ENCODE results near the gene DCAF8.

DCAF8 gene

DNA sequence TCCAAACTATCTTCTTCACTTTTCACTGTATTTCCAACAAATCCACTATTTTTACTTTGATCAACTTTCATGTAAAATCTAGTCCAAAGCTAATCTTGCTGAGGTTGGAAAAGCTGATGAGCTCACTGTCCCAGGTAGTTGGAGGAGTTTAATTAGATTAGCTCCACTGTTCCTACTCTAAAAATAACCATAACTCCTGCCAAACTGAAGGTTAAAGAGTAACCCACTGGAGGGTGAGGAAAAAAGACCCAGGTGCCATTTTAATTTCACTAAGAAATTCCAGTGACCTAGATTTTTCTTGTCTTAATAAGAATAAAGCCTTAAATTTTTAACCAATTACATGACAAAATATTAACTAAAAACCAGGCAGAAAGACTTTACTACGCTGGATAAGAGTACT lies 15.3 kb downstream of the DCAF8 start:
- Mint-ChIP-seq H3K4me1 (peaks cover 8% of the 10 kb centered on the region), H3K27ac (no peak overlapping the region), H3K4me3 (no peak overlapping the region), H3K36me3 (peaks cover 44% of the 10 kb centered on the region), H3K9me3 (no peaks in the 10 kb centered on the region)
- DNase-seq (ENCODE audit: low spot score in 2 of 2) (no peak), ATAC-seq (no peak)

DNA sequence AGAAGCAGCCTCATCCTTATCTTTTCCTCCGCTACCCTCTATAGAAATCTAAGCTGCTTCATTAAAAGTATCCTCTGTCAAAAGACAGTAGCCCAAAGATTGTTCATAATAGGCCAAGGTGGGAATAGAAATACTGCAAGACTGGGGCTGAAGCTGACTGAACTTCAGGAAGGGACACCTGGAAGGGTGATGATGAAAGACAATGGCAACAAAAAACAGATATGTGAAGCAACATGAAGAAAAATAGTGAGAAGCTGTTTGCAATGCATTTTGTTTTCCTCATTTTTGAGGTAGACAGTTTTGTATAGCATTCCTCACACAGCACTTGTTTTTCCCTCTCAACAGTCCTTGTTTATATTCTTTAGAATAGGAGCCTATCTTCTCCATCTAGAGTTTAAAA lies 16.9 kb downstream of the DCAF8 start:
- peaks cover 30% of the 10 kb centered on the region for H3K36me3 Mint-ChIP-seq
- no peak for ATAC-seq
- H3K27ac Mint-ChIP-seq = peak overlapping the region; percentile 1
- H3K4me1 Mint-ChIP-seq = peaks cover 4% of the 10 kb centered on the region
- no peaks in the 10 kb centered on the region for H3K9me3 Mint-ChIP-seq
- DNase-seq (ENCODE audit: low spot score in 2 of 2) = no peak
- H3K4me3 Mint-ChIP-seq = no peak overlapping the region

DNA sequence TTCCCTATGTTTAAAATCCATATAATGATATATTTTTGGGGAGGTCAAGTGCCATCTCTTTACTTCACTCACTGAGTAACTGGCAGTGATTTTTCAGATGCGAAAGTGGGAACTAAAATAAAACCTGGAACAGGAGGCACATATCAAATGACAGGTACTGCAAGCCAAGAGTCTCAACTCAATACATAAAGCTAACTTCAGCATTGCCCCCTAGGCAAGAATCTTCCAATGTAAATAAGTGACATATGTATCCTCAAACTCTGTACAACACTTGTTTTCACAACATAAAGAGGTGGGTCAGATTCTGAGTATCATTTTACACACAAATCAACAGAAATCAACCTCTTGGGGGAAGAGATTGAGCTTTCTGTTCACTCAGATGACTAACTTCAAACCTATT lies 18.1 kb downstream of the DCAF8 start:
- peaks cover 22% of the 10 kb centered on the region for H3K36me3 Mint-ChIP-seq
- peaks cover 10% of the 10 kb centered on the region for H3K4me1 Mint-ChIP-seq
- H3K27ac Mint-ChIP-seq = no peak overlapping the region
- DNase-seq (ENCODE audit: low spot score in 2 of 2) = no peak
- ATAC-seq = no peak
- H3K9me3 Mint-ChIP-seq = no peaks in the 10 kb centered on the region
- H3K4me3 Mint-ChIP-seq = no peak overlapping the region

DNA sequence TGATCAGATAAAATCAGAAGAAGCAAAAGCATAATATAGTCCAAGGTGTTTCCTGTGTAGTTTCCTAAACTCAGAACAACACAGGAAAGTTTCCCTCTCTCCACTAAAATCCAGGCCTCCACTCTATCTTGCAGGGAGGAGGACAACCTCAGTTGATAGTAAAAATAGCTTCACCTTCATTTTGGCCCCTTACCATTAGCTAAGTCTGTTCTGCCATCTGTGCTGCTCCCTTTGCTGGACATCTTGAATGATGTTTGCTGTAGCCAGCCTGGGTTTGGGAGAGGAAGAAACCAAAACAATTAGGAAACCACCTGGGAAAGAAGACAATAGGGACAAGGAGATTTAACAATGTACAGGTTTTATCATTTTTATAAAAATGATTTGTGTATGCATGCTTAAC lies 18.6 kb downstream of the DCAF8 start:
- H3K4me1 Mint-ChIP-seq = peaks cover 10% of the 10 kb centered on the region
- ATAC-seq = no peak
- no peak for DNase-seq (ENCODE audit: low spot score in 2 of 2)
- no peak overlapping the region for H3K4me3 Mint-ChIP-seq
- no peaks in the 10 kb centered on the region for H3K9me3 Mint-ChIP-seq
- peak overlapping the region; percentile 33 for H3K27ac Mint-ChIP-seq
- H3K36me3 Mint-ChIP-seq = peaks cover 22% of the 10 kb centered on the region

DNA sequence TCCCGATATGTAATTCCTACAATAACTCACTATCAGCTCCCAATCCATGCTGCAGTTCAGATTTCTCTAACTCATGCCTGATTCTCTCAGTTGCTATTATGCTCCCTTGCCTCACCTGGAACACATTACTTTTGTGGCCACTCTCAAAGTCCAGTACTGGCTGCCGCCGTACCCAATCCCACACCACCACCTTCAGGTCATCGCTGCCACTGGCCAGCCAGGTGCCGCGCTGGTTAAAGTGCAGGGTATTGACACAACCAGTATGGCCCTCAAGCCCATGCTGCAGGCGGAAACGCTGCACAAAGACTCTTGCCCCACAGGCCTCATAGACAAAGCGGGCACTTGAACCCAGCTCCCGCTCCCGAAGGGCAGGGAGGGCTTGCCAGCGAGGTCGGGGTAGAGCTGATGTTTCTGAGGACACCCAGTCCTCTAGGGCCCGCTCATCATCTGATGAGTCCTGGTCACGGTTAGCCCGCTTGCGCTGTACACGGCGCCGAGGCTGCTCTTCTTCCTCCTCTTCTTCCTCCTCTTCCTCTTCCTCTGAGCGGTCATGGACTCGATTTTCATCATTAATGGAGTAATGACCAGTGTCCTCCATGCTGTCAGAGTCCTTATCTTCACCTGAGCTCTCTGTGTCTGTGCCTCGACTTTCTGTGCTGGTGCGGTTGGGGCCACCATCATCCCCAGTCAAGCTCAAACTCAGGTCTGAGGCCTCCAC lies 22.6 kb downstream of the DCAF8 start:
- no peak overlapping the region for H3K4me3 Mint-ChIP-seq
- peaks cover 15% of the 10 kb centered on the region for H3K4me1 Mint-ChIP-seq
- H3K9me3 Mint-ChIP-seq = no peaks in the 10 kb centered on the region
- DNase-seq (ENCODE audit: low spot score in 2 of 2) (no peak), ATAC-seq (no peak)
- H3K36me3 Mint-ChIP-seq = no peaks in the 10 kb centered on the region
- H3K27ac Mint-ChIP-seq = no peak overlapping the region

DNA sequence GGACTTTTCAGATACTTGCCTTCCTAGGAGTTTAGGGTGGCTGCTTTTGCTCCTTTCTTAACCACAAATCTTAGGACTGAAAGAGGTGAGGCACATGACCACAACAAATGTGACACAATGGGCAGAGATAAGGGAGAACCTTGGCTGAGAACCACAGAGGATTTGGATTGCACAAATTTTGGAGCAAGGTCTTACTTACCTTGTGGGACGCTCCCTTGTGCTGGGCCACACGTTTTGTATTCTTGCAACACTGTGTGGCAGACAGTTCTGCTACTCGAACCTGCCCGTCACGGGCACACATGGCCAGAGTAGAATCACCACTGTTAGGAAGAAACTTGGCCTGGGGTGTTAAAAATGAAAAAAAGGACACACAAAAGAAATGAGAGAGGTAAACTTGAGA lies 23.9 kb downstream of the DCAF8 start:
- ATAC-seq = no peak

DNA sequence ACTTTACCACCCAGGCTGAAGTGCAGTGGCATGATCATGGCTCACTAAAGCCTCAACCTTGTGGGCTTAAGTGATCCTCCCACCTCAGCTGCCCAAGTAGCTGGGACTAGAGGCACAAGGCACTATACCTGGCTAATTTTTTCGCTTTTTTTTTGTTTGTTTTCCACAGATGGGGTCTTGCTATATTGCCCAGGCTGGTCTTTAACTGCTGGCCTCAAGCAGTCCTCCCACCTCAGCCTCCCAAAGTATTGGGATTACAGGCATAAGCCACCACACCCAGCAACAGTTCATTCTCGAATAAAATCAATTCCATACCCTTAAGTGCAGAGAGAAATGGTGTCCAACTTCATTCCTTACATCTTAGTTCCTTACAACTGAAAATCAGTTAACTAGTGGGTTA lies 24.8 kb downstream of the DCAF8 start:
- no peak for ATAC-seq
- Mint-ChIP-seq H3K4me1 (peaks cover 24% of the 10 kb centered on the region), H3K36me3 (no peaks in the 10 kb centered on the region), H3K9me3 (no peaks in the 10 kb centered on the region), H3K4me3 (no peak overlapping the region), H3K27ac (peak overlapping the region; percentile 6)
- no peak for DNase-seq (ENCODE audit: low spot score in 2 of 2)

More for the DNA sequence above, 23.9 kb downstream of the DCAF8 start:
- H3K4me1 Mint-ChIP-seq = peaks cover 27% of the 10 kb centered on the region
- H3K27ac Mint-ChIP-seq = no peak overlapping the region
- H3K9me3 Mint-ChIP-seq = no peaks in the 10 kb centered on the region
- no peak overlapping the region for H3K4me3 Mint-ChIP-seq
- DNase-seq (ENCODE audit: low spot score in 2 of 2) = no peak
- H3K36me3 Mint-ChIP-seq = no peaks in the 10 kb centered on the region

DNA sequence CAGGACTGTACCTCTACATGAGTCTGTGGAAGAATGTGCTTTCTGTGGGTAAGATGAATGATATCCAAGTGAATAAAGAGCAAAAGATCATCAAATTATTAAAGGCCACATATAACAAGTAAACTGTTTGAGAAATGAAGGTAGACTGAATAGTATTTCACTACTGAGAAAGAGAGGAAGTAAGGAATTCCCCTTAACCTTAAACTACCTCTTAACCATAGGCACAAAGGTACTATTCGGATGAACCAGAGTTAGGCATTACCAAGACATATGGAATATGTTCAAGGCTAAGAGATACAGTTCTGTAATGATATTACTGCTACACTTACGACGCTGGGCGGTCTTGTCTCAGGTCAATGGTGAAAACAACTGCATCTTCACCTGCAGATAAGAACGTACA lies 25.5 kb downstream of the DCAF8 start:
- H3K4me1 Mint-ChIP-seq = peaks cover 24% of the 10 kb centered on the region
- H3K4me3 Mint-ChIP-seq = no peak overlapping the region
- H3K27ac Mint-ChIP-seq = peak overlapping the region; percentile 6
- DNase-seq (ENCODE audit: low spot score in 2 of 2) (no peak), ATAC-seq (no peak)
- H3K9me3 Mint-ChIP-seq = no peaks in the 10 kb centered on the region
- no peaks in the 10 kb centered on the region for H3K36me3 Mint-ChIP-seq

DNA sequence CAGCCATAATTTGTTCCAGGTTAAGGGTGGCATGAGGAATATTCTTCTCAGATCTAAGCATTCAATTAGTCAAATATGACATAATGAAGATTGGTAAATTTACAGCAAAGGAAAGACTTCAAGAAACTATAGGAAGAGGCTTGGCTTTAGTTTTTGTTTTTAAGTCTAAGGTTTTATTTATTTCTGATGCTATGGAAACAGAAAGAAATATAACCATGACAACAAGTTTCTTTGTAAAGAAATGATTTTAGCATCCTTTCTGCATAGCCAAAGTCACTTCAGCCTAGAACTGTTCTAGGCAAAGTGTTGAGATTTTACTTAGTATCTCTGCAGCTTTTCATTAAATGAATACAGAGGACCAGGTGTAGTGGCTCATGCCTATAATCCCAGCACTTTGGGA lies 29.4 kb downstream of the DCAF8 start:
- peaks cover 13% of the 10 kb centered on the region for H3K4me1 Mint-ChIP-seq
- H3K4me3 Mint-ChIP-seq = no peak overlapping the region
- no peak for DNase-seq (ENCODE audit: low spot score in 2 of 2)
- ATAC-seq = no peak
- no peaks in the 10 kb centered on the region for H3K36me3 Mint-ChIP-seq
- peak overlapping the region; percentile 56 for H3K27ac Mint-ChIP-seq
- H3K9me3 Mint-ChIP-seq = no peaks in the 10 kb centered on the region

DNA sequence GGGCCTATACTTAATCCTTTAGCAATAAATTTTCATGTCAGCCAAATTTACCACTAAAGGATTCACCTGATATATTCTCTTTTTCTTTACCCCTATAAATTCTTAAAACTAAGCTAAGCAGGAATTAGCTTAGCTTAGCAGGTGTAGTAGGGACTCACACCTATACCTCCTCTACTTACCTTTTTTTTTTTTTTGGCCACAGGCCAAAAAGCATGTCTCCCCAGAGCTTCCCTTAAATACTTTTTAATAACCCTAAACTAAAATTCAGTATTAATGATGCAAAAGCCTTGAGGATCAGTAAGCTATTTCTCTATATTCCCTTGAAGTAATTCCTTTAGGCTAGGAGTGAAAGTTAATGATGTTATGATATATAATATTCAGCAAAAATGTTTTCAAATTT lies 33.9 kb downstream of the DCAF8 start:
- H3K4me3 Mint-ChIP-seq = no peak overlapping the region
- H3K27ac Mint-ChIP-seq = peak overlapping the region; percentile 54
- no peaks in the 10 kb centered on the region for H3K9me3 Mint-ChIP-seq
- no peak for ATAC-seq
- DNase-seq (ENCODE audit: low spot score in 2 of 2) = no peak
- H3K4me1 Mint-ChIP-seq = peaks cover 2% of the 10 kb centered on the region
- H3K36me3 Mint-ChIP-seq = no peaks in the 10 kb centered on the region

DNA sequence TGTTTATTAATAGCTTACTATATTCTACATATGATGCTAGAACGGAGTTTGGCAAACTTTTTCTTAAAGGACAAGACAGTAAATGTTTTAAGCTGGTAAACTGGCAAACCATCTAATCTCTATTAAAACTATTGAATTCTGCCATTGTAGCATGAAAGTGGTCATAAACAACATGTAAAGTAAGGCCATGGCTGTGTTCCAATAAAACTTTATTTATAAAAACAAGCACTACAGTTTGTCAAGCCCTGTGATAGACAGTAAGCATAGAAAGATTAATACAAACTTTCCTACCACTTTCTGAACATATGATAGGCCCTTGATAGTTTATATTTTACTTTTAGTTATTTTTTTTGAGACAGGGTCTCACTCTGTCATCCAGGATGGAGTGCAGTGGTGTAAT lies 34.8 kb downstream of the DCAF8 start:
- ATAC-seq = no peak
- Mint-ChIP-seq H3K9me3 (no peaks in the 10 kb centered on the region), H3K27ac (no peak overlapping the region), H3K4me3 (no peak overlapping the region), H3K36me3 (no peaks in the 10 kb centered on the region), H3K4me1 (no peaks in the 10 kb centered on the region)
- no peak for DNase-seq (ENCODE audit: low spot score in 2 of 2)

DNA sequence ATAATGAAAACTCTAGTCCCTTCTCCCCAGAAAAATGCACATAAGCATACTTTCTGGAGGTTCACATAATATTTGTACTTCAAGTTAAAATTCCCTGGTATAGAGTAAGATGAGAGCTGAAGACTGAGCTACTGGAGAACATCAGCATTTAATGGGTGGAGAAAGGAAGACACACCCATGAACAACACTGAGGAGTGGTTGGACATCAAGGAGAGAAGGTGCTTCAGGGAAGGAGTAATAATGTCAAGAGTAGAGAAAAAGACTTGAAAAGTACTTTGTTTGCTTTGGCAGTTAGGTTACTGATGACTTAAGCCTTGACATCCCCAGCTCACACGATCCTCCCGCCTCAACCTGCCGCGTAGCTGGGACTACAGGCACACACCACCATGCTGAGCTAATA lies 35.3 kb downstream of the DCAF8 start:
- H3K36me3 Mint-ChIP-seq = no peaks in the 10 kb centered on the region
- H3K4me3 Mint-ChIP-seq = no peak overlapping the region
- no peaks in the 10 kb centered on the region for H3K9me3 Mint-ChIP-seq
- no peak for ATAC-seq
- H3K4me1 Mint-ChIP-seq = no peaks in the 10 kb centered on the region
- no peak overlapping the region for H3K27ac Mint-ChIP-seq
- no peak for DNase-seq (ENCODE audit: low spot score in 2 of 2)

DNA sequence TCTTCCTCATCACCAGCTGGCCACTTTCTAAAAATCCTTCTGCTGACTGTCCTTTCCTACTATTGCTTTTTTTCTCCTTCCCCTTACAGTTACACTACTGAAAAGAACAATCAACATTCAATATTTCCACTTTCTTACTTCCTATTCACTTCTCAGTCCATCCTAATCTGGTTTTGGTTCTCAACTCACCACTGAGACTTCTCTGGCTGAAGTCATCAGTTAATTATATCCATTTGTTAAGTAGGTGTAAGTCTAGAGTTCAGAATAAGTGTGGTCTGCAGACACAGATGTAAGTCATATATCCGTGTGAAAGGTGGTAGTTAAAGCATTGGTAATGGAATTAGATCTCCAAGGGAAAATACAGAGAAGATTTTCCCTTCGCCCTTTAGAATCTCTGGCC lies 35.7 kb downstream of the DCAF8 start:
- H3K27ac Mint-ChIP-seq = no peak overlapping the region
- H3K9me3 Mint-ChIP-seq = no peaks in the 10 kb centered on the region
- DNase-seq (ENCODE audit: low spot score in 2 of 2) (no peak), ATAC-seq (no peak)
- H3K4me1 Mint-ChIP-seq = no peaks in the 10 kb centered on the region
- H3K4me3 Mint-ChIP-seq = no peak overlapping the region
- no peaks in the 10 kb centered on the region for H3K36me3 Mint-ChIP-seq

DNA sequence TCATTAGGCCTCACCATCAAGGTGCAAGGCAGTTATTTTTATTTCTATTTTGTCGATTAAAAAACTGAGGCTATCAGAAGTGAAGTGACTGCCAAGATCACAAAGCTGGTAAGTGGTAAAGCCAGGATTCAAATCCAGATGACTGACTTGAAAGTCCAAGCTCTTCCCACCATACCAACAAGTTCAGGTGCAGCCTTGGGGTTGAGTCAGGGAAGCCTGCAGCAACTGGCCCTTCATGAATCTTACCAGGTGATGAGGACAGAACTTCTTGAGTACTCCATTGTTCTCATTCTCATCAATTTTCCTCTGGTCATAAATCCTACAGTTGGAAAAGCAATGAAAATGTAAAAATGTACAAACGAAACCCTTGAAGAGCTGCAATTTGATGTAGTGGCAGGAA lies 37.0 kb downstream of the DCAF8 start:
- H3K9me3 Mint-ChIP-seq = no peaks in the 10 kb centered on the region
- no peak overlapping the region for H3K27ac Mint-ChIP-seq
- ATAC-seq (no peak), DNase-seq (ENCODE audit: low spot score in 2 of 2) (no peak)
- no peaks in the 10 kb centered on the region for H3K36me3 Mint-ChIP-seq
- no peaks in the 10 kb centered on the region for H3K4me1 Mint-ChIP-seq
- H3K4me3 Mint-ChIP-seq = no peak overlapping the region

DNA sequence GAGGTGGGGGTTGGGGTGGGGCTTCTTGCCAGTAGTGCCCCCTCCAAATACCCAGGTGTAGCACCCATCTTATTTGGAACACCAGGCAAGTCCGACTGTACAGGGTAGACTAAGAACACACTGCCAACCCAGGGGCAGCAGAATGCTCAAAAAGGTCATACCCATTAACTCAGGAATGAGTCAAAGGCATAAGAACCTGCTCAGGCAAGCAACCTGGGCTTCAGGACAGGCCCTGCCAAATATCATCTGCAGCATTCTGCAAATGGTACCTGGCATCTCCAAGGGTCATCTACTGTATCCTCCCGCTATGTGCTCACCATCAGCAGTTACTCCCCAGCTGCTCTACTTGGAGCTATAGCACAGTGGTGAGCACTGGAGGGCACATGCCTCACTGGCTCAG lies 37.7 kb downstream of the DCAF8 start:
- no peak overlapping the region for H3K4me3 Mint-ChIP-seq
- H3K27ac Mint-ChIP-seq = peak overlapping the region; percentile 23
- no peaks in the 10 kb centered on the region for H3K36me3 Mint-ChIP-seq
- ATAC-seq = no peak
- H3K9me3 Mint-ChIP-seq = no peaks in the 10 kb centered on the region
- no peak for DNase-seq (ENCODE audit: low spot score in 2 of 2)
- H3K4me1 Mint-ChIP-seq = no peaks in the 10 kb centered on the region

DNA sequence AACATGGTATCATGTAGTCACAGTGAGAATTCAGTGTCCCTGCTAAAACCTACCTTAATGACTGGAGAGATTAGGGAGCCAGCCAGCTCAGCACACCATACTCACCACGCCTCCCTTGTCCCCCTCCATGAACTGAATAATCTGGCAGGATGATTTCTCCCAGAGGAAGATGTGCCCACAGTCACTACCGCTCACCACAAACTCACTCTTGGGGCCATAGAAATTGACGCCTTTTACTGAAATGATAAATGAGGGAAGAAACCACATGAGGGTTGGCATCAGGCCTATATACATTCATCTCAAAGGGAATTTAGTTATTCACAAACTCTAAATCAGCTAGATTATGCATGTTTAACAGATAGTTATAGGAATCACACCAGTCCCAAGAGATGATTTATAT lies 39.8 kb downstream of the DCAF8 start:
- H3K27ac Mint-ChIP-seq = peak overlapping the region; percentile 55
- ATAC-seq = no peak
- peaks cover 10% of the 10 kb centered on the region for H3K36me3 Mint-ChIP-seq
- no peaks in the 10 kb centered on the region for H3K4me1 Mint-ChIP-seq
- H3K9me3 Mint-ChIP-seq = no peaks in the 10 kb centered on the region
- no peak overlapping the region for H3K4me3 Mint-ChIP-seq
- DNase-seq (ENCODE audit: low spot score in 2 of 2) = no peak

DNA sequence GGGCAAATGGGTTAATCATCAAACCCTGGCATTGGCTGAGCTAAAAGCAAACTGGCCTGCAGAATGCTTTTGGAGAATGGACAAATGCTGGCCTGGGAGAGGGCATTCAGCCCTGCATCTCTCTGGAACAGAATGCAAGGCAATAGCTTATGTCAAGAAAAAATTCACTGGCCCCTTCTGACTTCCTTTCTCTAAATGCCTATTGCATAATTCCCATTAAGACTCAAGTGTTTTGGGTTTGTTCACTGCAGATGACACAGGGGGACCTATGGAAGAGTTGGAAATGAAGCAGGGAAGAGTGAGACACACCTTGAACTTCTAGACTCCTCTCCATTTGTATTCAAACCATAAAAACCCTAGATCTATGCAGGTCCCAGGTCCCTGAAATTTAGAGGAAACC lies 41.3 kb downstream of the DCAF8 start:
- DNase-seq (ENCODE audit: low spot score in 2 of 2) (no peak), ATAC-seq (no peak)
- peaks cover 18% of the 10 kb centered on the region for H3K36me3 Mint-ChIP-seq
- H3K4me3 Mint-ChIP-seq = no peak overlapping the region
- H3K9me3 Mint-ChIP-seq = no peaks in the 10 kb centered on the region
- no peaks in the 10 kb centered on the region for H3K4me1 Mint-ChIP-seq
- peak overlapping the region; percentile 68 for H3K27ac Mint-ChIP-seq

Measured in stimulated activated effector memory CD8-positive, alpha-beta T cell treated with anti-CD3 and anti-CD28 coated beads, Interleukin-12 subunit alpha, Interleukin-12 subunit beta, amount 100 ng/mL, for 72 hours (primary cell).